HG02970 (cell line): Measurements from ENCODE around the gene CNTNAP2.

Source experiments
- ATAC-seq: cut with Tn5 transposase; IDR thresholded peaks from one replicate; pipeline ENCODE4 v1.9.1; 2021; ENCODE audit warnings: mild to moderate bottlenecking, moderate library complexity, moderate number of reproducible peaks; ENCODE audit not compliant: unreplicated experiment, low FRiP score

The CNTNAP2 gene

DNA sequence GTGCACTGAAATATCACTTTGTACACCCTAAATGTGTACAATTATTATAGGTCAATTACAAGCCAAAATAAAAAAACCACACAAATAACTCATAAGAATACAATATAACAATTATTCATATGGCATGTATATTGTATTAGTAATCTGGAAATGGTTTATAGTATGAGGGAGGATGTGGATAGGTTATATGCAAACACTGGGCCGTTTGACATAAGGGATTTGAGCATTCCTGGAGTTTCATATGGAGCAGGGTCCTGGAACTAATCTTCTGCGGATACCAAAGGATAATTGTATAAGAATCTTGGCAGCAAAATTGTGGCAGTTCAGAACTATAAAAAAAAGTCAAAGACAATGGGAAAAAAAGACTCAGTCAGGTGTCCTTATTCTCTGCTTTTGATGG is 619.4 kb downstream of the CNTNAP2 start:
- no peak for ATAC-seq

DNA sequence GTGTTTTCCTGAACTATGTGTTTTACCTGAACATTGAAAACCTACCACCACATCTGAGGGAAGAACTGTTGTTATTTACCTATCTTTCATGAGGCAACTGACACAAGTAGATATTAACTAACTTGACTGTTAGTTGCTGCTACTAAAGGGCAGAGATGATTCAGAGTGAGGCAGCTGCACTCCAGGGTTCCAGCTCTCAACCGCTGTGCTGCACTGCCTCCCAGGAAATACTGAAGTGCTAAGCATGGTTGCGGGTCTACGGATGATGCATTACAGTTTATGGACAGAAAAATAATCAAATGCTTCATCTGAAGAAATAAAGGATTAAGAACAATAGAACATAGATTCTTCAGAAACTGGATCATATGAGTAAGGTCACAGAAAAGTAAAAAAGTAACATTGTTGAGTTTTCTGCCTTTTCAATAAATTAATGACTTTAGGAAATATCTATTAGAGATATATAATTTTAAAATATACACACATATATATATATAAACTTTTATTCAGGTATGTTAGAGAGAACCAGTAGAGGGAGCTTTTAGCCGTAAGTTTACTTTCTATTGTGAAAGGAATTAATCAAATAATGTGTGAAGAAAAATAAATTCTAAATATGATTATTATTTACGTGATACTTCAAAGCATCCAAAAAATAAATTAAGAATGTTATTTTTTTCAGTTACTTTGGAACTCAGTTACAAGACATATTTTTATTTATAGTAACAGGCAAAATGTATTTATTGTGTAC is 620.0 kb downstream of the CNTNAP2 start:
- ATAC-seq: no peak

DNA sequence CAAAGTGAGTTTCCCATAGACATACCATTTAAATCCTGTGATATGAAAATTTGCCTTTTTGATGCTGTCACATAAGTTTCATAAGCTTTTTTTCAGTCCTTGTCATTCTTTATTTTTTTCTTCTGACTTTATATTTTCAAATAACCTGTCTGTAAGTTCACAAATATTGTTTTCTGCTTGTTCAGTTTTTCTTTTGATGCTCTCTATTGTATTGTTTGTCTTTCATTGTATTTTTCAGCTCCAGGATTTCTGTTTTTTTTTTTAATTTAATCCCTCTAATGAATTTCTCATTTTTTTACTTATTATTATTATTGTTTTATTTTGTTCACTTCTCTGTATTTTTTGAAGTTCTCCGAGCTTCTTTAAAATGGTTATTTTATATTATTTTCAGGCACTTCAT is 623.4 kb downstream of the CNTNAP2 start:
- no peak for ATAC-seq

DNA sequence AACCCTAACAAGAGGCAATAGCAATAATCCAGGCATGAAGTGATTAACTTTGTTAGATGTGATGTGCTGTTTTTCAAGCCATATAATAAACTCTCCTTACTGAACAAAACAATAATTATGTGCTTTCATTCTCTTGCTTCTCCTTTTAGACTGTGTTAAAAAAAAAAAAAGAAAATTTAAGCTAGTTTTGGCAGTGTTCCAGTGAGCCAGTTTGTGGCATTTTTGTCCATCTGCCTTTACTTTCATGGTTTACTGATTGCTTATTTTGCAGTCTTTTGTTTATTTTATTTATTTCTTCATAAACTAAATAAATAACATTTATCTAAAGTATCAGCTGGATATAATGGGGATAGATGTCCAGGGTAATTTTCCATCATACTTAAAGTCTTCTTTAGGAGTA is 625.3 kb downstream of the CNTNAP2 start:
- ATAC-seq: no peak

DNA sequence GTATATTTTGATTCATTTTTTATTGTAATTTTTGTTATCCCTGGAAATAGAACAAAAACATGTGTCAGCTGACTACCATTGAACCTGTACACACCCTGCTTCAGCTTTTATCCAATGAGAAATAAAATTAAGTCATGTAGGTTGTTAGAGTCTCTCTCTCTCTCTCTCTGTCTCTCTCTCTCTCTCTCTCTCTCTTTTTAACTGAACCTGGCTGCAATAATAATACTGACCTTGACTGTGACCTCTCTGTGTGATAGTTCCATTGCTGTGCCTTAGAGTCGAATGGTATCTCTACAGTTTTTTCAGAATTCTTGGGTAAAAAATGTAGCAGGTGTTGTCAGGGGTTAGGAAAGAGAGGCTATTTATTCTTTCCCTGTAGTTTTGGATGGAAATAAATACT is 637.8 kb downstream of the CNTNAP2 start:
- ATAC-seq: no peak

DNA sequence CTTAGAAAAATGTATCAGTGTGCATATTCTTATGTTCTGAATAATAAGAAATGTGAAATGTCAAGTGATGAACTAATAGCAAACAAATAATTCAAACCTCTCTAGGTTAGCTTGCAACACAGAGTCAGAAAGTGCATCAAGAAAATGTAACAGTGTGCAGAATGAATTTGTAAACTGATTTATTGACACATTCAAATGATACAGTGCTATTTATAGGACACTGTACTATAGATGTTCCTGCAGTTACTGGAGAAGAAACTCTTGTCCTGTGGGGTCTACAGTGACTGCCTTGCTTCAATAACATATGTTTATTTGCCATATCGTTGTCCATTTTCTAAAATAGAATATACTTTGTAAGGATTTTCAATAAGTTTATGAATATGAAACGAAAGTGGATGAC is 639.0 kb downstream of the CNTNAP2 start:
- ATAC-seq: no peak

DNA sequence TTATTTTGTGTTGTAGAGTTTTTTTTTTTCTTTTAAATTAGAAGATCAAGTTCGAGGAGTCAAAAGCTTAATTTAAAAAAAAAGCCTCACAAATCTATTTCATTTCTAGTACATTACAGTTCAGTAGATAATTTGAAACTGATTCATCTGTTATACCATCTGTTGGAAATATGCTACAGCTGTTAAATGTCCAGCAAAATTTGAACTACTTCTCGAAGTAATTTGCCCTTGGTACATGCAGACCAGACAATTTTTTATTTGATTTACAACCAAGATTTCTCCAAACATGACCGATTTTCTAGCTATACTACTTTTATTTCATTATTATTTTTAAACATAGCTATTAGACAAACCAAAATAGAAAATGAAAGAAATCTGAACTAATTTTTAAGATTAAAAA is 647.9 kb downstream of the CNTNAP2 start:
- no peak for ATAC-seq

DNA sequence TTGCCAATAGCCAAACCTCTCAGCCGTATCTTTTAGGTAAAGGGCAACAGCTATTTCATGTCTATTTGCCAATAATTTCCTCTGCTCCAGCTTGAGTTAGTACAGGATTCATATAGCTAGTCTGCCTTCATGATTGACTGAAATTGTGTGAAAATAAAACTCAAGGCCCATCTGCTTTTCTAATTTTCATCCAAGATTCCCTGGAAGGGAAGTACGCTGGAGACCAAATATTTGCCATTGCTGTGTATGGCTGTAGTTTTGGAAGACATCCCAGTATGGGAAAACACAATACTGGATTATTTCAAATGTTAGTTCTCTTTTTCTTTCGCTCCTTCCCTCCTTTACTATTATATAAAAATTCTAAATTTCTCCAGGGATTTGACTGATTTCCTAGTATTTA is 652.4 kb downstream of the CNTNAP2 start:
- no peak for ATAC-seq

DNA sequence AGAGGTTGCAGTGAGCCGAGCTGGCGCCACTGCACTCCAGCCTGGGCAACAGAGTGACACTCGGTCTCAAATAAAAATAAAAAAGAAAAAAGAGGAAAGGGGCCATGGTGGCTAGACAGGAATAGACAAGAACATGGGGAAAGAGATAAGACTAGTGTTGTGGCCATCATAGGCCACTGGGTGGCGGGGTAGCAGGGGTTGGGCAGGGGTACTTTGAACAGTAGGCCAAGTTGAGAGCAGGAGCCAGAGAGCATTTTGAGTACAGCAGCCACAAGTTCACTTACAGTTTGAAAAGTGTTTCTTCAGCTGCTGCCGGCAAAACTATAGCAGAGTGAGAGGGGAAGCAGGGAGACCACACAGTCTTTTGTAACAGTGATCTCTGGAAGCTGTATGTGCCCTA is 656.0 kb downstream of the CNTNAP2 start:
- ATAC-seq: no peak

DNA sequence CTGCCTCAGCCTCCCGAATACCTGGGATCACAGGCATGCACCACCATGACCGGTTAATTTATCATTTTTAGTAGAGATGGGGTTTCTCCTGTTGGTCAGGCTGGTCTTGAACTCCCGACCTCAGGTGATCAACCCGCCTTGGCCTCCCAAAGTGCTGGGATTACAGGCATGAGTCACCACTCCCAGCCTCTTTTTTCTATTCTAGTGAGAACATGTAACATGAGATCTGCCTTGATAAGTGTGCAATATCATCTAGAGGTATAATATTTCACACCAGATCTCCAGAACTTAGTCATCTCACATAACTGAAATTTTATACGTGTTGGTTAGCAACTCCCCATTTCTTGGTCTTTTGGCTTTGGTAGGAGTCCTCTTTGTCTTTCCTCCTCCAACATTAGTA is 656.9 kb downstream of the CNTNAP2 start:
- no peak for ATAC-seq

DNA sequence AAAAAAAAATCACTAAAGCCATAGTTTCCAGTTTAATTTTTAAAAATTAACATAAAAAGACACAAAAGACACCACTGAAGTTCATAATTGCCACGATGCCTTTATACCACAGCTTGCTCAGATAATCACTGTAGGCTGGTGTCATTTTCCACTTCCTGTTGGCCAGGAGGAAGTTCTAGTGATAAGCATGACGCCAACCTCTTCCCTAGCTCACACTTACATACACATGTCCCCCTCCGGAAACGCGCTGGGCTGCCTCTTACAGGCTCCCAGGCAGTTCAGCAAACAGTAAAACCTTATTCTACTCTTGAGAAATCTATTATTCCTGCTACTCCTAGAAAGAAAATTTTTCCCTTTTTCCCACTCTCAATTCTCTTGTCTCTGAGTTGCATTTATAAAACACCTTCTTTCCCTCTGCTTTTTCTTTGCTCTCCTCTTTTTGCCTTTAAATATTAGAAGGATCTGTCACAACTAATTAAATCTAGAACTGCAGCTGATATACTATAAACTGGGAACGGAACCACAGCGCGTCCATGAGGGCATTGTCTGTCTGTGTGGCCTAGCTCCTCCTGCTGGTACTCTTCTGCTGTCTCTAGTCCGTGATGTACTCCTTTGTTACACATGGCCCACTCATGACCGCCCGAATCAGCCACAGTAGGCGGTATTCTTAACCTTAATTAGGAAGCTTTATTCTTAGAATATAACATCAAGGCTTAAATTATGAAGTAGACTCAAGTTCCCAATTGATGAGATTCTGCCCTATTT is 664.9 kb downstream of the CNTNAP2 start:
- ATAC-seq: no peak

DNA sequence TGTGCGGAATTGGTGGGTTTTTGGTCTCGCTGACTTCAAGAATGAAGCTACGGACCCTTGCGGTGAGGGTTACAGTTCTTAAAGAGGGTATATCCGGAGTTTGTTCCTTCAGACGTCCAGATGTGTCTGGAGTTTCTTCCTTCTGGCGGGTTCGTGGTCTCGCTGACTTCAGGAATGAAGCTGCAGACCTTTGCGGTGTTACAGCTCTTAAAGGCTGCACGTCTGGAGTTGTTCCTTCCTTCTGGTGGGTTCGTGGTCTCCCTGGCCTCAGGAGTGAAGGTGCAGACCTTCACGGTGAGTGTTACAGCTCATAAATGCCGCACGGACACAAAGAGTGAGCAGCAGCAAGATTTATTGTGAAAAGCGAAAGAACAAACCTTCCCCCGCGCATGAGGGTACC is 670.7 kb downstream of the CNTNAP2 start:
- ATAC-seq: no peak

DNA sequence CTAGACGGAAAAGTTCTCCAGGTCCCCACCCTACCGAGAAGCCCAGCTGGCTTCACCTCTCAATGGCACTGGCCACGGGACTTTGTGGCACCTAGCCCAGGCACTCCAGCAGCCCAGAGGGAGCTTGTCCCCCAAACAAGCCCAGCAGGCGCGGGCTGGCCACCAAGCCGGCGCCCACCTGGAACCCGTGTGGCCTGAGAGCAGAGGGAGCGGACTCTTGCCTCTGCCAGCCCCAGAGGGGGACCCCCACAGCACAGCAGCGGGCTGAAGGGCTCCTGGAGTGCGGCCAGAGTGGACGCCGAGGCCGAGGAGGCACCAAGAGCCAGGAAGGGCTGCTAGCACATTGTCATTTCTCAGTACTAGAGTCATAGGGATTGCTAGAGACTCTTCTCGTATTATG is 671.4 kb downstream of the CNTNAP2 start:
- ATAC-seq: no peak

DNA sequence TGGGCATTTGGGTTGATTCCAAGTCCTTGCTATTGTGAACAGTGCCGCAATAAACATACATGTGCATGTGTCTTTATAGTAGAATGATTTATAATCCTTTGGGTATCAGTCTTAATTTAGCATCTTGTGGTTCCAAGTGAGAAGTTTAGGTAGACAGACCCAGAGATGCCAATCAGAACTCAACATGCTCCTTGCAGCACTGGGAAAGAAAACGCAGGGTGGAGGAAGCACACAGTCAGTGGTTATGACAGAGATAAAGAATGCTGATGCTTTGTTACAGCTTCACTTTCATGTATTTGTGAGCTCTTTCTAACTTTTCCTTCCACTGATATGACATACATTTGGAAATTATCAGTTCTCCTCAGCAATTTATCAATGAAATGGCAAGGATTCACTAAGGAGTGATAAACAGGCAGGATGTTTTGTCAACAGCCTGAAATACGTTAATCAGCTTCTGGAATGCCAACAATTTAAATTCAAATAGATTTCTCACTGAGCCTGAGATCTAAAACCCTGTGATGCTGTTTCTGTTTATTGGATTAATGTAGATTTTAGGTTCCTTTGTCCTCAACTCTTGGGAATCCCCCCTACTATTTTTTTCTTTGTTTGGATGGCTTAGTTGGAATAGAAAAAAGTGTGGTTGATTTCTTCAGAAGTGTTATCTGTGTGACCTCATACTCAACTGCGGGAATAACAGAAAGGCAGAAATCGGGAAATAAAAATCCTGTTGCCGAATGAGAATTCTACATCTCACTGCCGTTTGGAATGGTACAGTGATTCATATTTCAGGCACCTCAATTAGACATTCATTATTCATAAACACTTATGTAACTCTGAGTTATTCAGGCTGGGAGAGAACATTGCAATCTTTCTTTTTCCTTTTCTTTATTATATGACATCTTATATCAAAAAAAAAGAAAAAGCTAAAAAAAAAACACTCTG is 675.0 kb downstream of the CNTNAP2 start:
- ATAC-seq: no peak

DNA sequence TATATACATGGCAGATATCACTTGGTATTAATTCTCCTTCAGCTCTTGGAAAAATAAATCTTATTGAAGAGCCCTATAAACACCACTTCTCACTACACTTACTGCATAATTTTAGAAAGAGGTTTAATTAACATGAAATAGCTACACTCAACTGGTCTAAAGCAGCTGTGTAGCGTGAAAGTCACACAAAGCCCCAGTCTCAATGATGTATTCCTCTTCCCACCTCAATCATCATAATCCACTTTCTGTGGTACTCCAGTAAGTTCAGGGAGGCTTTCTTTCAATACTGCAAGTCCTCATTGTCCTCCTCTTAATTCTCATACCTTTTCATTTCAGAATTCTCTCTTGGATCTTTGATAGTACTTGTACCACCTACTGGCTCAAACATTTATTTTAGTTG is 688.0 kb downstream of the CNTNAP2 start:
- no peak for ATAC-seq

DNA sequence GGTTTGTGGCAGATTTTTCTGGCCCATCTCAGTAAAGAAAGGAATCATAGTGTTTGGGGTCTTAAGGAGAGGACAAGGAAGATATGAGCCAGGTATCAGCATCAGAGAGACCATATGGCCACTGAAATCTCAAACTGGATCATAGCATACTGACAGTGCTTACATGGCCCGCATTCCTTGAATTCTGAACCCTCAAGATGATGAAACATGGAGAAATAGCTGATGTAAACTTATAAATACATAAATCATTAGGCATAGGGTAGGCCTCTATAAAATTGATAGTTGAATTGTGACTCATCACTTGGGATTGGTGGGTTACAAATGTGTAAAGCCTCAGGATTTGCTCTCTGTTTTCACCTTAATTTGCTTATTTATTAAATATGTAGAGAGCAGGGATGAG is 688.5 kb downstream of the CNTNAP2 start:
- ATAC-seq: no peak

DNA sequence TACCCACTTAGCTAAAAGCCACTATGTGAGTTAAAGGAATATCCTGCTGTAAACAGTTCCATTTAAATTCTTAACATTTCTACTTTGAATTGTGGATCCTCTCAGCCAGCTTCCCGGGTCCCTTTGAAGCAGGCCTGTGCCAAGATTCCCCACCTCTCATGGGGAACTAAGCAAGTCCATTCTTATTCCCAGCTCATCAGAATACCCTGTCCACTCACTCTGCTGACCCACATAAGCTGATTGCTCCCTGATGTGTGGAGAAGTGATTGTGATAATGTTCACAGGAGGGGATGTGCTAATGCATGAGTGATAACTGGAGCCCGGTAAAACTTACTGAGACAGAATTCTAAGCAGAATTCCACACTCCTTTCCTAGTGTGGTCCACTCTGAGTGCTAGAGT is 709.7 kb downstream of the CNTNAP2 start:
- ATAC-seq: no peak

DNA sequence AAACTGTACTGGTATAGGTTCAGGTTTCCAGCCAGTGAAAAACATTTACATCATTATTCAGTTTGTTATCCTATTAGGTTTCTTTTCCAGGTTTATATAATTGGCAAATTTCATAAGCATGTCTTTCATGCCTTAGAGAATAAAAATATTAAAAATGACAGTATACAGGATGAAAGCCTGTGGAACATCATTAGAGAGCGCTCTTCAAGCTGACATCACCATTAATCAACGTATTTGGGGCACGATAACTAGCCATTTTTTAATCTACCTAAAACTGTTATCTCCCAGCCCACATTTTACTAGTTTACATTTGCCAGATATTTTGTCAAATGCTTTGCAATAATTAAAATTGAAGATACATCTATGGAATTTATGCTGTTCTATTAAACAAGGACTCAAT is 714.1 kb downstream of the CNTNAP2 start:
- no peak for ATAC-seq

DNA sequence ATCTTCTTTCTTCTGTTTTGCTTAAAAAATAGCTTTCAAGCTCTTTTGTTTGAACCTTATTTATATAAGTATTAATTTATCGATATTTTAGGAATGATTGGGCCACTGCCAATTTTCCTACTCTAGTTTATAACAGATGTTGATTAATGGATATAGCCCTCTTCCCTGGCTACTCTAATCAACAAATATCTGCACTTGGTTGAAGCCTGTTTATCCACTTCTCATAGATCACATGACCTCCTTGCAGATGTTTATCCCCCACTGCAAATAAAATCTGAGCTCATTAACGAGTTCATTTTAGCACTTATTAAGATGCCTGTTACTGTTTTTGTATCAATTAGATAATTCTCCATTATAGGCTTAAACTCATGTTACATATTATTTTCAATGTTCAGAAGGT is 715.3 kb downstream of the CNTNAP2 start:
- ATAC-seq: no peak

DNA sequence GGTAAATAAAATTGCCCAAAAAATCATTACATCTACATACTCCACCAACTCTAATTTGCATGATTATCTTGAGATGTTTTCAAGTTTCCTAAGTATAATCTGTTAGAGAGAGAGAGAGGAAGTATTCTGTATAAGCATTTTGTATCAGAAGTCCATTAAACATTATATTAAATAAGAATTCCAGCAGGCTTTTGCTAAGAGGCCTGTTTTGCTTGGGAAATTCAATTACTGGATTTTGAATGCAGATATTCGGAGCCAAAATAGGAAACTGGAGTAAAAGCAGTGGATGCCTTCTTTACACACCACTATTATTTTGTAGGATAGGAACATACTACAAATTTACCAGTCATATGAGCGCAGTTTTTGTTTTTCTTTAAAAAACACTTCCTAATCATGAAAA is 727.8 kb downstream of the CNTNAP2 start:
- ATAC-seq: no peak

DNA sequence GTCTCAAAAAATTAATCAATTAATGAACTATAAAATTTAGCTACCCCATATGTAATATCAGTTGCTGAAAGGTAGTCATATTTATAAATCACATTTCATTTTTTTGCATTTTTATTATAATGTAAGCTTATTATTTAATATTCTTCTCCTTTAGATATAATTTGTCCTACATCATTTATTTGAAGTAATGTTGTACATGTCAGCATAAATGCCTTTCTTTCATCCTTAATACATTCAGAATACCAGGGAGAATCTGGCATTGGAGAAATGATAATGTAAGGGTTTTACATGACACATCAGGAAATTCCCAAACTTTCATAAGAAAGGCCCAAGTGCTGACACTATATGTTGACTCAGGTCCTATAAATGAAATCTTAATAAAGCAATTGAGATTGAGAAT is 742.1 kb downstream of the CNTNAP2 start:
- no peak for ATAC-seq
